Cardiac septum (tissue), 1 donor: ENCODE data around the gene ACMSD. TPM values are rescaled to one million over a fixed set of nuclear protein-coding genes. Genes with fewer than 3 reads are reported as not detected.

ENCODE experiments used
- DNase-seq: peaks from one replicate; pipeline ENCODE4 v3.0.0-alpha.2; 2020; ENCODE audit warnings: low spot score
- intact Hi-C: fragments of 100-400 bp; cut with DNase I; formaldehyde crosslinking; loops from one replicate; pipeline ENCODE4 v1.14.0; 2022
- microRNA-seq: library from miRNA; unstranded; fragments of <30 nt; microRNA quantifications from one replicate; pipeline ENCODE4 v1.2.0, GENCODE V29; 2020
- total RNA-seq: library from RNA; stranded (reverse); fragmentation: NEBNext Ultra II Directional; extraction: Animal tissue kit (Norgen Biotek cat#: 25700); gene quantifications from one replicate; pipeline ENCODE4 v1.2.1, GENCODE V29; 2021
- donor health status: DM: no; HTN: no; CAD: no.

The ACMSD gene
- total RNA-seq, 1 donor from 2014 or later, result not detected

DNA sequence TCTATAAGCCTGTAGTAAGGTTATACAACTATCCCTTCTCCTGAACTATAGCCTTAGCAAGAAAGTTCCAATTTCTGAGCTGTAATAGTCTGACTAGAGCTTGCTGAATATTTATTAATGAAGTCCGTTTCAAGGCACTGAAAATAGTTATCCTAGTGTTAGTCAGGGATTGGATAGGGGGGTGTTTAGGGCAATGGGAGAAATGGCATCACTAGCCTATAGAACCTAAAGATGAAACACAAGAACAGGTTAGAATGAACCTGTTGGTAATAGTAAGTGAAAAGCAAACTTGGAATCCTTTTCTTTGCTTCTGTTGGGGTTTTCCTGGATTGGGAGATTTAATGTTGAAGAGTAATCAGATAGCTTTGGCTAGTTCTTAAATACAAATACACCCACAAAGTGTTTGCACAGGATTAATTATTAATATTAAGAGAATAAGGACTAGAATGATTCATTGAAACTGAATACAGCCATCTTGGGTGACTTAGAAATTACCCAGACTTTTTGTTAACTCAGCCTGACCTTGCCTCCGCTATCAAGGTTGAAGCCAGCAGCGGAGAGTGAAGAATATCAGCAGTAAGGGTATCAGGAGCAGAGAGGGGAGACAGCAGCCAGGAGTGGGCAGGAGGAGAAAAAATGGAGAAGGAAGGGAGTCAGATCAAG is 94.6 kb downstream of the ACMSD start:
- intact Hi-C loops, result no loop called here
- DNase-seq, result no peak

DNA sequence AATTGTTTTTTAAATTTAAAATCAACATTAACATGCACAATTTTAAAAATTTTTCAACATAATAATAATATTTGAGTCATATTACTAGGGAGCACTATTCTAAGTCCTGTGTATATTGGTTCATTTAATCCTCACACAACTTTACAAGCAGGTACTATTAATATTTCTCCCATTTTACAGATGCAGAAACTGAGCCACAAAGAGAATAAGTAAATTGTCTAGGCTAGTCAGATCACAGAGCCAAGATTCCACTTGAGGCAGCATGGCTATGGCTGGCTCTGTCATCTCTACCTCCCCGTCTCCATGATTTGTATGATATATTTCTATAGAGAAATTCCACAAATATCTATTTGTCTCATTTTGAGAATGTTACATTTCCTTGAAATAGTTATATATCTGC is 95.3 kb downstream of the ACMSD start:
- DNase-seq, result no peak
- intact Hi-C loops, result no loop called here

DNA sequence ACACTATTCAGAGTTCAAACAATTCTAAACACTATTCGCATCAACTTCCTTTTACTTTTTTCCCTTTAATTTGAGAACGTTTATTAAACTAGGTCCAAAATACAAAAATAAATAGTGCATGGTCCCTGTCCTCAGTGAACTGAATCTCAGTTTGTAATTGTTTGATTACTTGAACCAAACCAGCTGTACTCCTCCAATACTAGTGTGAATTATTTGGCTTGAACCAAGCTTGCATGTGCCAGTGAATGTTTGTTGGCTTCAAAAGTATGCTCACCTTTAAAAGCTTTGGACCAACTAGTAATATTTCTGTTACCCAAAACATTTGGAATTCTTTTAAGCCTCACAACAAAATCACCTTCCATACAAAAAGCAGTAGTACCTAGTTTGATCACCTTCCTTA is 95.7 kb downstream of the ACMSD start:
- intact Hi-C loops, result no loop called here
- no peak for DNase-seq

DNA sequence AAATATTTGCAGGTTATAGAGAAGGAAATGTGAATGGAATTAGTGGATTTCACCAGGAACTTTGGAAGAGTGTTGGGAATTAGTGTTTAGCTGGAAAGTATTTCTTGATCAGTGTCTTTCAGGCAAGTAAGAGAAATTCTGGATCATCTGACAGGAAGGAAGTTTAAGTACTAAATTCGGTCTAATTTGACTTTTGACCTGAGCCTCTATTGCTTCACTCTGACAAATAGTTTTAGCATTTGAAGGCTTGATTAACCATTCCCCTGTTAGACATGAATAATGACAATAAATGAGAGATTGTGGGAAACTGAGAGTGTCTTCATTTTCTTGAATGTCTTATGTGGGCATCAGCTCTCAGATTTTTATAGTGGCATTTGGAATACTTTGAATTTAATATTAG is 96.2 kb downstream of the ACMSD start:
- no peak for DNase-seq
- intact Hi-C loops, result no loop called here

DNA sequence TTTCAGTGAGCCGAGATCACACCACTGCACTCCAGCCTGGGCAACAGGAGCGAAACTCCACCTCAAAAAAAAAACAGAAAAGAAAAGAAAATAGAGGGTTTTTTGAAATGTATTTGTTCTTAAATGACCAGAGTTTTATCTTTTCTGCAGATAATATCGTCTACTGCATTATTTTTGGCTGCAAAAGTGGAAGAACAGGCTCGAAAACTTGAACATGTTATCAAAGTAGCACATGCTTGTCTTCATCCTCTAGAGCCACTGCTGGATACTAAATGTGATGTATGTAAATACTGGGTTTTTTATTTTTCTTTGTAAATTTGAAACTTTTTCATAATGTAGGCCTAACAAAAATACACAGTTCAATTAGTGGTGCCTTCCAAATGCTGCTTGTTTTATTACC is 98.3 kb downstream of the ACMSD start:
- no peak for DNase-seq
- intact Hi-C loops, result no loop called here

DNA sequence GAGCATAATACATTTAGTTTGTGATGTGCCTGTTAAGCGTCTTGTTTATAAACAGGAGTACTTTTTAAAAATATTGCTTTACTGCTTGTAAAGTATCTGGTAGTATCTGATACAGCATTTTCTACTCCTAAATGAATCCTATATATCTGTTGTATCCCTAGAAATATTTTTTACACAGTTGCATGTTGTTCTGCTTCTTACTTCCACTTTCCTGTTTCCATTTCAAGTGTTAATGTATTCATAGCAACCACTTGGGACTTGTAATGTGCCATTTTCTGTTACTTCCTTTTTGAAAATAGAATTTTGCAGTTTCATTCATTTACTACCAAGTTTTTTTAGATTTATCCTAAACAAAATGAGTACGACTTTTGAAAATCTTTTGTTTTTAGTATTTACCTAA is 105.1 kb downstream of the ACMSD start:
- no peak for DNase-seq
- intact Hi-C loops, result no loop called here

DNA sequence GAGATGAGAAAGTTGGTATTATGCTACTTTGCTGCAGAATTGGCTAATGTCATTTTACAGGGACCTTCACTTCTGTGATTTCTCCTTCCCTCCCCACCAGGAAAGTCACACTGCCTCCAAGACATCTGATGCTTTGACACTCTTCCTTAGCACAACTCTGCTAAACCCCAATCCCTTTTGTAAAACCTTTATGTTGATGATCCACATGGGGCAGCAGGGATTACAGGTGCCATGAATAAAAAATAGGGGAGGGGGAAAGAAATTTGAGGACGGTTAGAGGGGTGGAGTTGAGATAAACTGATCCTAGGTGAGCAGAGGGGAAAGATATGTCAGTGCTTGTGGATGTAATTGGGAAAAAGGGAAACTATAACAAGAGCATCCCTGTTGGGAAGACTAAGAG is 106.6 kb downstream of the ACMSD start:
- DNase-seq, result no peak
- intact Hi-C loops, result no loop called here

DNA sequence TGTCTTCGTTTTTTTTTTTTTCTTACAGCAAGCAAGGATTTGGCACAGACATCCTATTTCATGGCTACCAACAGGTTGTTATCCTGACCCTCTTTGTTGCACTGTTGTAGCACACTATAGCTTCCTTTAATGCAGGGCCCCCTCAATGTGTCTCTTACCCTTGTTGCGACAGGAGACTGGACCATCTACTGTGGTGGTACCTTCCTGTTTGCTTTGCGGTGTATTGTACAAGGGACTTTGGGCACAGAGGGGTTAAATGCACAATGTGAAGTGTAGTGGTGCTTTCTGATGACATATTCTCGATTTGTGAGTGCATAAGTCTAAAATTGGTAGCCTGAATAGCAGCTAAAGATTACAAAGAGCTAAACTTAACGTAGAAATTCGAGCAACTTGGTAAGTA is 107.7 kb downstream of the ACMSD start:
- DNase-seq, result no peak
- intact Hi-C loops, result no loop called here

DNA sequence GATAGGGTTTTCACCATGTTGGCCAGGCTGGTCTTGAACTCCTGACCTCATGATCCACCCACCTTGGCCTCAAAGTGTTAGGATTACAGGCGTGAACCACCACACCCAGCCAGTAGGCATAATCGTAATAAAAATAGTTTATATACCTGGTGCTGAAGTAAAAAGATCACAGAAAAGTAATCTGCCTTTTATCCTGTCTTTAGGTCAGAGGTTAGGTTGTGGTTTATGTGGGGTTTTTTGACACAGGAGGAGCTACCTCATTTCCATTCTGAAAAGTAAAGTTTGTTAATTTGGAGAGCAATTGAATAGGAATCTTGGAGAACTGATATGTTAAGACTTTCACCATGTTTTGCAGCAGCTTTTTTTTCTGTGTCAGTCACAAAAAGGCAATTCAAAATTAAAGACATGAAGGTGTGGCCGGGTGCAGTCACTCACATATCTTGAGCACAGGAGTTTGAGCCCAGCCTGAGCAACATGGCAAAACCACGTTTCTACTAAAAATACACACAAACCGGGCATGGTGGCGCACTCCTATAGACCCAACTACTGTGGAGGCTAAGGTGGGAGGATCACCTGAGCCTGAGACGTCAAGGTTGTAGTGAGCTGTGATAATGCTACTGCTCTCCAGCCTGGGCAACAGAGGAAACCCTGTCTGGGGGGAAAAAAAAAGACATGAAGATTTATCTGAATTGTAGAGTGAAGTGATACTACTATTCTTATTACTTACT is 111.7 kb downstream of the ACMSD start:
- no peak for DNase-seq
- intact Hi-C loops, result no loop called here

DNA sequence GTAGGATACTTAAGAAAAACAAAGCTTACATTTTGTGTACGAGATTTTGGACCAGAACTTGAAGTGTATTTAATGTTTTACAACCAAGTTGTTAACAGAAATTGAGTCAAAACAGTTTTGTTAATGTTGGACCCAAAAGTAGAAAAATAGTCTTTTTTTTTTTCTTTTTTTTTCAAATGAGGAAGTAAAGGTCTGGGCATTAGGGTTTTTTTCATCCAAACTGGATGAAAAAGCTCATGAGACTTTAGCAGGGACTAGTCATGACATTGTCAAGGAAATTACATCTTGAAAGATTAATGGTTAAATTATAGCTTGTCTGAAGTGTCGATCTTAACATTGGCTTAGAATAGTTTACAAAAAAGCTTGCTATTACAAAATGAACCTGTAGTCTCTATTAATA is 112.5 kb downstream of the ACMSD start:
- intact Hi-C loops, result no loop called here
- no peak for DNase-seq

Small RNA genes within 50 kb of the gene (microRNA-seq; reads per million reads assigned to microRNA genes)
- gene MIR5590, result not detected

Other genes starting within 250 kb of the ACMSD start
- 0.38 TPM for gene TMEM163, start 119.6 kb upstream of the ACMSD start, total RNA-seq
- gene CCNT2, start 80.2 kb downstream of the ACMSD start, total RNA-seq, result 24.1 TPM
- gene MAP3K19, start 208.8 kb downstream of the ACMSD start, total RNA-seq, result not detected
- 47.8 TPM for gene RAB3GAP1, start 213.7 kb downstream of the ACMSD start, total RNA-seq